HepG2 (cell line): ENCODE results near the gene FAM170B. TPM values are rescaled to one million over a fixed set of nuclear protein-coding genes. Genes with fewer than 3 reads are reported as not detected.

Source experiments
- ATAC-seq: fragments of 200-7000 bp; cut with Tn5 transposase; 3 replicates; pipeline ENCODE4 v1.9.1; 2020; ENCODE audit warnings: mild to moderate bottlenecking, moderate library complexity
- BruUV-seq: library from RNA; stranded (reverse); fragments of 400-500 nt; replicated peaks from 2 replicates; lab custom pipeline; 2021; lab: Mats Ljungman, UMichigan
- CTCF ChIA-PET: fragments of 300-600 bp; formaldehyde crosslinking; extraction: SDS; loops from one replicate; lab custom pipeline; 2021; ENCODE audit warnings: low total read pairs, inconsistent platforms, low intra/inter-chr PET ratio; lab: Yijun Ruan, JAX
- POLR2A ChIA-PET: fragments of 350-600 bp; sonication (Branson Sonifier 250); formaldehyde crosslinking; loops from one replicate; lab custom pipeline; 2020; ENCODE audit warnings: antibody characterized with exemption, inconsistent platforms; lab: Yijun Ruan, JAX
- DNase-seq: peaks from one replicate; pipeline ENCODE4 v3.0.0-alpha.2; 2015; ENCODE audit warnings: low spot score
- FAIRE-seq: peaks from 3 replicates; lab custom pipeline; 2011; peaks lifted over from hg19 to GRCh38; lab: Jason Lieb, UNC
- H2AFZ ChIP-seq: one replicate; pipeline ENCODE4 v1.6.1; 2011; ENCODE audit warnings: low read length, inconsistent platforms
- H3K27ac ChIP-seq: fragments of 300-600 bp; 3 replicates; pipeline ENCODE4 v1.8.0; 2011; ENCODE audit warnings: mixed run types, mild to moderate bottlenecking, mixed read lengths, low read length, inconsistent platforms; ENCODE audit not compliant: insufficient read depth; ENCODE audit errors: extremely low read length
- H3K27me3 ChIP-seq, 2 experiments: fragments of 200-600 bp in 1 of 2; 2 replicates in 1 of 2; 3 replicates in 1 of 2; pipeline versions ENCODE4 v1.6.0 to v1.8.0; 2011; ENCODE audit warnings: low read length in 2 of 2, mild to moderate bottlenecking in 2 of 2, moderate library complexity in 2 of 2, inconsistent platforms in 1 of 2; ENCODE audit not compliant: insufficient read depth in 2 of 2, control insufficient read depth in 1 of 2
- H3K36me3 ChIP-seq, 2 experiments: fragments of 200-600 bp in 1 of 2; replicated peaks in 1 of 2; 2 replicates in 1 of 2; 3 replicates in 1 of 2; pipeline versions ENCODE4 v1.5.1 to v1.8.0; 2011; ENCODE audit warnings: low read length in 2 of 2, inconsistent platforms in 1 of 2; ENCODE audit not compliant: insufficient read depth in 2 of 2, control insufficient read depth in 1 of 2
- H3K4me1 ChIP-seq: 2 replicates; pipeline ENCODE4 v1.5.1; 2012; ENCODE audit warnings: low read length, inconsistent platforms; ENCODE audit not compliant: insufficient read depth
- H3K4me2 ChIP-seq: 2 replicates; pipeline ENCODE4 v1.6.0; 2011; ENCODE audit warnings: low read depth, low read length, inconsistent platforms
- H3K4me3 ChIP-seq, 3 experiments: fragments of 200-600 bp in 1 of 3; sonication (generic), shearing (Covaris generic) in 1 of 3; replicated peaks in 1 of 3; 2 replicates each; pipeline ENCODE4 v1.5.1; 2011 to 2016; ENCODE audit warnings: low read length in 3 of 3, inconsistent platforms in 2 of 3, low read depth in 2 of 3, mild to moderate bottlenecking in 2 of 3, control low read depth in 1 of 3, mixed read lengths in 1 of 3; ENCODE audit not compliant: insufficient read depth in 1 of 3
- H3K79me2 ChIP-seq: one replicate; pipeline ENCODE4 v1.6.1; 2011; ENCODE audit warnings: low read length, inconsistent platforms; ENCODE audit not compliant: insufficient read depth
- H3K9ac ChIP-seq: 2 replicates; pipeline ENCODE4 v1.6.0; 2011; ENCODE audit warnings: mild to moderate bottlenecking, low read depth, low read length, inconsistent platforms; ENCODE audit not compliant: insufficient read depth
- H3K9me3 ChIP-seq: 2 replicates; pipeline ENCODE4 v1.5.1; 2012; ENCODE audit warnings: mild to moderate bottlenecking, low read length
- H4K20me1 ChIP-seq: 2 replicates; pipeline ENCODE4 v1.6.0; 2011; ENCODE audit warnings: inconsistent platforms, mild to moderate bottlenecking, low read length, moderate library complexity; ENCODE audit not compliant: insufficient read depth
- ATF1 ChIP-seq: IDR thresholded peaks from 2 replicates; pipeline ENCODE4 v1.6.1; 2016; ENCODE audit warnings: mild to moderate bottlenecking, control low read depth
- ELF1 ChIP-seq: sonication (generic); formaldehyde crosslinking; IDR thresholded peaks from 2 replicates; pipeline ENCODE4 v1.4.0; 2020; ENCODE audit warnings: missing genetic modification reagents
- GMEB2 ChIP-seq: IDR thresholded peaks from 2 replicates; pipeline ENCODE4 v1.6.1; 2016; ENCODE audit warnings: missing biosample characterization, missing genetic modification reagents, low read depth
- KDM6A ChIP-seq: IDR thresholded peaks from 2 replicates; pipeline ENCODE4 v1.6.1; 2016; ENCODE audit warnings: low read depth
- NFRKB ChIP-seq: fragments of 450-650 bp; IDR thresholded peaks from 2 replicates; pipeline ENCODE4 v1.6.1; 2017
- POLR2AphosphoS2 ChIP-seq: IDR thresholded peaks from 2 replicates; pipeline ENCODE4 v1.6.1; 2011; ENCODE audit warnings: low read depth, low read length, improper control_type of control experiment
- SETDB1 ChIP-seq: sonication (generic); formaldehyde crosslinking; IDR thresholded peaks from 2 replicates; pipeline ENCODE4 v1.5.1; 2020; ENCODE audit warnings: missing genetic modification reagents, mild to moderate bottlenecking, borderline replicate concordance
- WGBS: methylation state at CpG from one replicate; pipeline ENCODE4 v1.1.6; 2017; ENCODE audit warnings: low lambda C conversion rate; 5-methylcytosine and 5-hydroxymethylcytosine counted together
- in situ Hi-C: cut with HindIII; loops from 2 replicates; pipeline ENCODE4 v1.10.0; 2017; ENCODE audit warnings: low pct_unique_long_range_greater_than_20kb; ENCODE audit not compliant: extremely low pct_ligation_motif_present
- intact Hi-C: fragments of 100-400 bp; cut with micrococcal nuclease; formaldehyde crosslinking; loops from one replicate; pipeline ENCODE4 v1.10.0; 2022; ENCODE audit not compliant: unreplicated experiment
- polyA plus RNA-seq, 8 experiments: library from polyadenylated mRNA; depleted of rRNA in 3 of 8; stranded (reverse) in 7 of 8; unstranded in 1 of 8; fragments of >200 nt; fragmentation: Illumina TruSeq in 4 of 8; extraction: Trizol in 4 of 8; gene quantifications; 2 replicates each; pipeline versions ENCODE4 v1.2.1 to v1.2.3, GENCODE V29; 2011 to 2016; ENCODE audit warnings: low read depth in 4 of 8, missing spikeins in 1 of 8, mixed read lengths in 1 of 8; ENCODE audit not compliant: insufficient read depth in 1 of 8
- total RNA-seq, 5 experiments: library from RNA; depleted of rRNA; stranded (reverse); fragments of >200 nt; fragmentation: Illumina TruSeq; extraction: Trizol; gene quantifications; 2 replicates each; pipeline ENCODE4 v1.2.3, GENCODE V29; 2016; ENCODE audit warnings: low read depth in 1 of 5

The FAM170B gene
- total and polyA plus RNA-seq, 2 of the 13 experiments (the other 11 are each of a cell fraction or from before 2014, with no cell fraction given): not detected

GRCh38 chr10:49119746-49120145 is 14.1 kb downstream of the FAM170B start:
- Histone ChIP-seq H3K9me3 (no peaks in the 10 kb centered on the region), H3K27me3 (peaks cover 0 to 3% of the 10 kb centered on the region in 2 experiments; a peak in 2 of 5 replicates), H3K27ac (no peak overlapping the region), H4K20me1 (no peaks in the 10 kb centered on the region), H3K4me1 (no peaks in the 10 kb centered on the region), H3K4me3 (no peak overlapping the region), H3K36me3 (no peaks in the 10 kb centered on the region), H3K79me2 (no peaks in the 10 kb centered on the region), H3K4me2 (no peak overlapping the region), H2AFZ (no peak overlapping the region), H3K9ac (no peak overlapping the region)
- in situ Hi-C loops: no loop called here
- no peak for TF ChIP-seq GMEB2 (CRISPR knock-in tag)
- no peak for TF ChIP-seq ATF1
- TF ChIP-seq ELF1 (CRISPR knock-in tag): no peak
- no peak for TF ChIP-seq NFRKB
- TF ChIP-seq KDM6A (CRISPR knock-in tag): no peak
- no peak for TF ChIP-seq SETDB1 (CRISPR knock-in tag)
- POLR2A ChIA-PET: no interaction called here
- no peak for ATAC-seq
- 2% methylated on average over 3 of the region's 3 CpGs for WGBS
- intact Hi-C loops: no loop called here
- FAIRE-seq: no peak
- CTCF ChIA-PET: no interaction called here
- no TSS peak for BruUV-seq
- no peak for DNase-seq

- no peak for ATAC-seq
- POLR2A ChIA-PET: no interaction called here
- in situ Hi-C loops: no loop called here
- Histone ChIP-seq H4K20me1 (no peaks in the 10 kb centered on the region), H3K4me3 (no peak overlapping the region)
- DNase-seq: no peak
- CTCF ChIA-PET: no interaction called here
- intact Hi-C loops: no loop called here
- TF ChIP-seq POLR2AphosphoS2: no peak
- TF ChIP-seq, all 625 proteins: peak for 0
- peaks cover 0 to 8% of the 10 kb centered on the region in 2 experiments; a peak in 2 of 5 replicates for H3K27me3 ChIP-seq
- WGBS: 4% methylated on average over 6 of the region's 6 CpGs
- H3K27ac ChIP-seq: no peak overlapping the region
- no peaks in the 10 kb centered on the region for H3K79me2 ChIP-seq
- H3K4me2 ChIP-seq: no peak overlapping the region
- H2AFZ ChIP-seq: no peak overlapping the region
- FAIRE-seq: no peak
- BruUV-seq: no TSS peak
- H3K9me3 ChIP-seq: no peaks in the 10 kb centered on the region
- no peaks in the 10 kb centered on the region for H3K36me3 ChIP-seq
- H3K4me1 ChIP-seq: no peaks in the 10 kb centered on the region
- H3K9ac ChIP-seq: no peak overlapping the region
These were observed 15.3 kb downstream of the FAM170B start for GRCh38 chr10:49118430-49119074.
